GM12874 (cell line): Measurements from ENCODE around the gene PPP1R37.

Source experiments
- TF ChIP-seq, protein P1 (sequence below): IDR thresholded peaks from 2 replicates; pipeline ENCODE4 v1.5.1; 2011; ENCODE audit warnings: low read depth, mild to moderate bottlenecking, control low read depth, low read length, moderate library complexity; ENCODE audit not compliant: insufficient read depth

The PPP1R37 gene

DNA sequence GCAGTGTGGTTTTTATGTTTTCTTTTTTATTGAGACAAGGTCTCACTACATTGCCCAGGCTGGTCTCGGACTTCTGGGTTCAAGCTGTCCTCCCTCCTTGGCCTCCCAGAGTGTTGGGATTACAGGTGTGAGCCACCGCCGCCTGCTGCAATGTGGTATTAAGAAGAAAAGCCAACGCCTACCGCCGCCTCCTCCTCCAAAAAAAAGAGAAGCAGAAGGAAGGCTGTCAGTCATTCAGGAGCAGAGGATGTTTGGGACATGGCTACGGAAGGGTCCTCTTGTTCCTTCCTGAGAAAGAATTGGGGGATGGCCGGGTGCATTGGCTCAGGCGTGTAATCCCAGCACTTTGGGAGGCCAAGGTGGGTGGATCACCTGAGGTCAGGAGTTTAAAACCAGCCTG, 1.2 kb downstream of the PPP1R37 start:
- TF ChIP-seq, protein P1, sequence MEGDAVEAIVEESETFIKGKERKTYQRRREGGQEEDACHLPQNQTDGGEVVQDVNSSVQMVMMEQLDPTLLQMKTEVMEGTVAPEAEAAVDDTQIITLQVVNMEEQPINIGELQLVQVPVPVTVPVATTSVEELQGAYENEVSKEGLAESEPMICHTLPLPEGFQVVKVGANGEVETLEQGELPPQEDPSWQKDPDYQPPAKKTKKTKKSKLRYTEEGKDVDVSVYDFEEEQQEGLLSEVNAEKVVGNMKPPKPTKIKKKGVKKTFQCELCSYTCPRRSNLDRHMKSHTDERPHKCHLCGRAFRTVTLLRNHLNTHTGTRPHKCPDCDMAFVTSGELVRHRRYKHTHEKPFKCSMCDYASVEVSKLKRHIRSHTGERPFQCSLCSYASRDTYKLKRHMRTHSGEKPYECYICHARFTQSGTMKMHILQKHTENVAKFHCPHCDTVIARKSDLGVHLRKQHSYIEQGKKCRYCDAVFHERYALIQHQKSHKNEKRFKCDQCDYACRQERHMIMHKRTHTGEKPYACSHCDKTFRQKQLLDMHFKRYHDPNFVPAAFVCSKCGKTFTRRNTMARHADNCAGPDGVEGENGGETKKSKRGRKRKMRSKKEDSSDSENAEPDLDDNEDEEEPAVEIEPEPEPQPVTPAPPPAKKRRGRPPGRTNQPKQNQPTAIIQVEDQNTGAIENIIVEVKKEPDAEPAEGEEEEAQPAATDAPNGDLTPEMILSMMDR, result no peak

DNA sequence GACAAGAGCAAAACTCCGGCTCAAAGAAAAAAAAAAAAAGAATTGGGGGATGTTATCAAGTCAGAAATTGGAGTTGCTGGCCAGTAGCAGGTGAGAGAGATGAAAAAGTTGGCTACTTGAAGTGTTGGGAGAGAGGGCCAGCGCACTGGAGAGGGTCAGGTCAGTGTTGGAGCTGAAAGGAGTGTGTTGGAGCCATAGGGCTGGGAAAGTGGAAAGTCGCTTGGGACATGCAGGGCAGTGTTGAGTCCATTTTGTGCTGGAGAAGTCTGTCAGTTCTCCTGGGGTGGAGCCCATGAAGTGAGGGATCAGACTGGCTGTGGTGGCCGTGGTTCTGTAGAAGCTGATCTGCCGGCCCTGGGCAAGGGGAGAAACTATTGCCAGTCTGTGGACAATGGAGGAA, 1.7 kb downstream of the PPP1R37 start:
- TF ChIP-seq, protein P1, result no peak

DNA sequence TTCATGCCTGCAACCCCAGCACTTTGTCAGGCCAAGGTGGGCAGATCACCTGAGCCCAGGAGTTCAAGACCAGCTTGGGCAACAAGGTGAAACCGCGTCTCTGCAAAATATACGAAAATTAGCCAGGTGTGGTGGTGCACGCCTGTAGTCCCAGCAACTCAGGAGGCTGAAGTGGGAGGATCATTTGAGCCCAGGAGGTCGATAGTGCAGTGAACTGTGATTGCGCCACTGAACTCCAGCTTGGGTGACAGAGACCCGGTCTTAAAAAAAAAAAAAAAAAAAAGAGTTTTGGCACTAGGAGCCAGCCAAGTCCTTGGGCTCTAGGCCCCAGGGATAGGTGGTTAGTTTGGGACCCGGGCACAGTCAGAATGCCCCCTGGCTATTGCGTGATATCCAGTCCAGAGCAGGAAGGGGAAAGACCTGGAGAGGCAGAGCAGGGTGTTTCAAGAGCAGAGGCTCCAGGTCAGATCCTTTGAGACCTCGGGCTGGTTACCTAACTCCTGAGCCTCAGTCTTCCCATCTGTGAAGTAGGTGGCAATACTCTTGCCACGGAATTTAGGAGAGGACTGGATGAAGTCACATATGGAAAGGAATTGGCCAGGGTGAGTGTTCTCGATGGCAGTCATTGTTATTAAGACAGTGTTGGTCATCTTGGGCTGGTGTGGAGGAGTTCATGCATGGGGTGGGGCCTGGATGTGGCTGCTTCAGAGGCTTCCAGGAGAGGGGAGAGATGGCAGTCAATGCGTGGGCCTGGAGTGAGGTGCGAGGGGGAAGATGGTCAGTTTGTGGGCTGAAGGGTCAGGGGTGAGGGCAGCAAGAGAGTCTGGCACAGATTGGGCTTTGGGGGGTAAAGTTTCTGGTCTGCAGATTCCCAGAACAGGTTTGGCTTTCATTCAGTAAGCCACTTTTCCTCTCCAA, 2.8 kb downstream of the PPP1R37 start:
- TF ChIP-seq, protein P1, result no peak

DNA sequence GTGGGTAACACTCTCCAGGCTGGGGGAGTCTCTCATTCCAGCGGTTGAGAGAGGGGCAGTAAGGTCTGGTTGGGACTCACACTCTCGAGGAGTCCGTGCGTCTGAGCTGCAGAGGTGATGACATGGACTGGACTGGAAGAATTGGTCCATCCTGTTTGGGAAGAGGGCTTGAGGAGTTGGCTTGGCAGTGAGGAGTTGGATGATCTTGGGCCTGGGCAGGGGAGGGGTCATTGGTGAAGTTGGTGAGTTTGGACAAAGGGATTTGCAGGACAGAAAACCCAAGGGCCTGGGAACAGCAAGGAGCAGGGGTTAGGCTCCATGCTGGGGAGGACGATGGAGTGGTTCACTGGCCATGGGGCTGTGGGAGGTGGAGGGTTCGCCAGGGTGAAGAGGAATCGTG, 3.7 kb downstream of the PPP1R37 start:
- TF ChIP-seq, protein P1, result no peak

DNA sequence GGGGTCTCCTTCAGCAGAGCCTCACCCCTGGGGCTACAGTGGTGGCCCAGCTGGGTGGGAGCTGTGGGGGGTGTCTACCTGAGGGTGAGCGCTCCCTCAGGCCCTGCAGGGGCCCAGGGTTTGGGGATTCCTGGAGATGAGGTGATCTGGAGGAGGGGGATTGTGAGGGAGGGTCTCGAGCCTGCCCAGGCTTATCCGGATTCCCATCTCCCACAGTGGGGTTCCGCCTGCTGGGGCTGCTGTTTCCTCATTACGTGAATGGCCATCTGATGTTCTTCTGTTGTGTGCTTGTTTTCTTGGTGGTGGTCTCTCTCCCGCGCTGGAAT, 4.4 kb downstream of the PPP1R37 start:
- TF ChIP-seq, protein P1, result no peak

DNA sequence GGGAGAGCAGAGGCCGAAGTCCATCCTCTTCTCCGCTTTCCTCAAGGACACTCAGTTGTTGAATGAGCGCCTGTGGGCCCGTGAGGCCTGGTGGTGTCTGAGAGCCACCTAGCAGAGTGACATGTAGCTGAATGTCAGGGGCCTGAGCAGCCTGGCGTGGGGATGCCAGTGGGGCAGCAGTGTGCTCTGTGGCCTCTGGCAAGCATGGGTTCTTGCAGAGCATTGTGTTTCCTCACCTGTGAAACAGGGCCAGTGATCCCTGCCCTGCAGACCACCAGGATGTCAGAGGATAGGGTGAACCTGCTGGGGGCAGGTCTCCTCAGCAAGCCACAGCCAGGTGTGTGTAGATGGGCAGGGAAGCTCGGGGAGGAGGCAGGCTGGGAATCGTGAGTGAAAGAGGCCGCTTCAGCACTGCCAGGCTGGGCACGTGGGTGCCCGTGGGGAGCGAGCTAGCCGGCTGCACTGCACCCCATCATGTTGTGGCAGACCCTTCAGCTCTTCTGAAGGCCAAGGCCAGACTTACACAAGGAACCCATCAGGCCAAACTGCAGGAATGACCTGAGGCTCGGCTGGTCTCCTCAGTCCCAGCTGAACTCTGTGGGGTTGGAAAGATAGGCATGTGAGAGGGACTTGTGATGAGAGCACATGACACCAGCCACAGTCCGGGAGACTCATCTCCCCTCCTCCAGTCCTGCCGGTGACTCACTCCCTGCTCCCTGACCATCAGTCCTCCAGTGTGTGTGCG, 5.0 kb downstream of the PPP1R37 start:
- TF ChIP-seq, protein P1, result no peak
